HG03097 (cell line): Measurements from ENCODE around the gene LAMA5.
A peak's percentile ranks its signal among the peaks of the same experiment; 100 is the strongest.
"Not testable (repeated sequence)": the region's sequence is repeated elsewhere in the genome, so short reads cannot be mapped to it uniquely, and the experiment has no call there.

Experiments used
- ATAC-seq: cut with Tn5 transposase; IDR thresholded peaks from one replicate; pipeline ENCODE4 v1.9.1; 2021; ENCODE audit not compliant: unreplicated experiment, low FRiP score

Gene LAMA5

GRCh38 chr20:62390317-62391164, 23.4 kb upstream of the LAMA5 start:
- ATAC-seq, result no peak

- no peak for ATAC-seq
These were observed 22.5 kb upstream of the LAMA5 start for GRCh38 chr20:62389601-62390087.

- no peak for ATAC-seq
These were observed 21.9 kb upstream of the LAMA5 start for GRCh38 chr20:62388839-62389600.

DNA sequence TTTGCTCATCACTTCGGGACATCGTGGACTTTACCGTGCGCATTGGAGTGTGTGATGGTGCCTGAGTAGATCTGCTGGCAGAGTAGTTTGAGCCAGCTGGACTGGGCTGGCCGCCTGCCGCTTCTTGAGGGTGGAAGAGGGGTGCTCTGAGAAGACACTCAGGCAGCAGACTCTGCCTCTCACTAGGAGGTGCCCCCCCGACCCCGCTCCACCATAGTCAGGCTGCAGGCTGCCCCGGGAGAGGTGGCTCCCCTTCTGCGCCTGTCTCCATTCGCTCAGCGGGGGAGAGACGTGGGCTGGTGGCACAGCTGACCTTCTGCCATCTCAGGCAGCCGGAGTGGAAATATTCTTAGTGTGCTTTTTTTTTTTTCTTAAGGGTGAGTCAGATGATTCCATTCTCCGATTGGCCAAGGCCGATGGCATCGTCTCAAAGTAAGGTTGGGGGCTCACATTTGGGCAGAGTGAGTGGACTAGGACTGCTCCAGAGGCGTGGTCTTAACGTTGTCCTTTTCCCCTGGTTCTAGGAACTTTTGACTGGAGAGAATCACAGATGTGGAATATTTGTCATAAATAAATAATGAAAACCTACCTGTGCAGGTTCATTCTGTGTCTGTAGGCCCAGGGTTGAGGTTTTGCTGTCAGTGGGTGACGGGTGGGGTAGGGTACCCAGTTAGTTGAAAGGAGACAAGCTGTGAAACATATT, 21.0 kb upstream of the LAMA5 start:
- no peak for ATAC-seq

DNA sequence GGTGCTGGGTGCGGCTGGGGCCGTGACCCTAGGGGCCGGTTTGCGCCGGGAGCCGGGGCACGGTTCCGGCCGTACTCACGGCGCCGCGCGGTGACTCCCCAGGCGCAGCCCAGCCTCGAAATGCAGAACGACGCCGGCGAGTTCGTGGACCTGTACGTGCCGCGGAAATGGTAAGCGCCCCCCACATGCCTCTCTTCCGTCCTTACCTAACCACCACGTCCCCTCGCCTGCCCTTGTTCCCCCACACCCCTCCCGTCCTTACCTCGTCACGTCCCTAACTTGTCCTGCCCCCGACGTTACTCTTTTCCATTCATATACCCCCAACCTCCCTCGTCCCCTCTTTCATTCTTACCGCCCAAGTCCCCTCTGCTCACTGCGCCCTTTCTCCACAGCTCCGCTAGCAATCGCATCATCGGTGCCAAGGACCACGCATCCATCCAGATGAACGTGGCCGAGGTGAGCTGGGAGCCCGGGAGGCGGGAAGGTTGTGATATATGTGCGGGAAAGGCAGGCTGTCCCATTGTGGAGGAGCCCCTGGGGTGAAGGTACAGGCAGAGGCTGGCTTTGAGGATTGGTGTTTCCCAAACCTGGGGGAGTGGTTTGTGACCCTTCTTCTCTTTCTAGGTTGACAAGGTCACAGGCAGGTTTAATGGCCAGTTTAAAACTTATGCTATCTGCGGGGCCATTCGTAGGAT, 20.3 kb upstream of the LAMA5 start:
- no peak for ATAC-seq

DNA sequence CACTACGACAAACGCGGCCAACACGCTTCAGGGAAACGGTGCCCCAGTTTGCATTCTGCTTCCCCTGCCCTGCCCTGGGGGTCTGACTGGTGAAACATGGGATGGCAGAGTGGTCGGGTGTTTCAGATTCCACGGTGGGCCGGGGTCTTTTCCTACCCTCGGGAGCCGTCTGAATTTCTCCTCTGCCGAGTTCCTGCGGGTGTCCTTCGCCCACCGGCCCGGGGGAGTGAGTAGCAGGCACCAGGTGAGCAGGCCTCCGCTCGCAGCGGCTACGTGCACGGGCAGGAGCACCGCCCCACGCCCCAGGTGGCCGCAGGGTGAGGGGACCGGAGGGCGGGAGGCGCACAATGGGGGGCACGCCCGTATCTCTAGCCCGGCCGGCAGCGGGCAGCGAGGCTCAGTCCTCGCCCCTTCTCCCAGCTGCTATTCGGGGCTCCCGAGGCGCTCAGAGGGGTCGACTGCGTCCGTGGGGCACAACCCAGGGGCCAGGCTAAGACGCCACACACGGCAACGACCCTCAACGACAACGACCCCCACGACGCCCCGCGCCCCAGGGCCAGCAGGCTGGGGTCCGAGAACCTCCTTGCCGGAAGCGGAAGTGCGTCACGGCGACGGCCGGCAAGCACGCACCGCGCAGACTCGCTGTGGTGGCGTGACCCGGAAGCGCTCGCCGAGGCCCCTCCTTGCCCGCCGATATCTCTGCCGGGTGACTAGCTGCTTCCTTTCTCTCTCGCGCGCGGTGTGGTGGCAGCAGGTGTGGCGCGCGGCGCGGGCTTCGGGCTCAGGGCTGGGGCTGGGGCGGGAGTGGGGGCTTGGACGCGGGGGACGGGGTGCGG, 19.5 kb upstream of the LAMA5 start, which contains the start of gene RPS21:
RPS21 (plus strand) TSS at position 721 of the 836 bp plus-strand sequence. CDS start 236 bp downstream, outside the sequence.
- peak; percentile 71 for ATAC-seq

- ATAC-seq, result peak; percentile 49
These were observed 15.4 kb upstream of the LAMA5 start for GRCh38 chr20:62382306-62383198.

DNA sequence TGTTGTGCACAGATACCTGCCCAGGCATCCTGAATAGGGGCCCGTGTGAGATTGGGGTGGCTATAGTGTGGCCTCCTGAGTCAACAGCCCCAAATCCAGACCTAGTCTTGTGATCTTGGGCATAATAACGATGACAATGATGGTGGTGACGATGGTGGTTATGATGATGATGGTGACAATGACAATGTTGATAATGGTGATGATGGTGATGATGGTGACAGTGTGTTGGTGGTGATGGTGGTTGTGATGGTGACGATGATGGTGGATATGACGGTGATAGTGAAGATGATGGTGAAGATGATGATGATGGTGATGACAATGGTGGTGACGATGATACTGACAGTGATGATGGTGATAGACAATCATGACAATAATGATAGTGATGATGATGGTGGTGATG, 14.7 kb upstream of the LAMA5 start:
- ATAC-seq, result no peak

DNA sequence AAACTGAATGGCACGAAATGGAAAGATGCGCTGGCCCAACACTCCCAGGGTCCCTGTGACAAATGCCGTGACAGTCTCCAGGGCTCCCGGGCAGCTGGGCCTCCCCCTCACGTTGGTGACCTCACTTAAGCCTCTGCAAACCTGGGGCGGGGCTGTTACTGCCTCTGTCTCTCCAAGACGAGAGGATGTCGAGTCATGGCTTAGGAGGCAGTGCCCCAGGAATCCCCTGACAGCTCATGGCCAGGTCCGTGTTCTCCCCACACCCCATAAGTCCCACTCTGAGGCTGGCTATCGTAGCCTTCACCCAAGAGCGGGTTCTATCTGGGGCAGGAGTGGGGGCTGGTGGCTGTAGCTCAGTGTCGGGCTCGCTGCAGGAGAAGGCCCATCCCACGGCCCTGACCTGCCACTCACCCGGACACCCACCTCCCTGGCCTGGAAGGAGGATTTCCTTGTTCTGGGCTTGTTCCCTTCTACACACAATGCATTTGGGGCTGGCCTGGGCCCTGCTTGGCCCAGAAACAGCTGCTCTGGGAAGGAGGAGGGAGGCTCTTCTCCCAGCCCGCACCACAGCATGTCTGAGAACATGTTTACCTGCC, 14.2 kb upstream of the LAMA5 start:
- ATAC-seq, result no peak

GRCh38 chr20:62378215-62378614, 11.1 kb upstream of the LAMA5 start:
- ATAC-seq, result no peak

- ATAC-seq, result no peak
These were observed 10.6 kb upstream of the LAMA5 start for GRCh38 chr20:62377615-62378178.

DNA sequence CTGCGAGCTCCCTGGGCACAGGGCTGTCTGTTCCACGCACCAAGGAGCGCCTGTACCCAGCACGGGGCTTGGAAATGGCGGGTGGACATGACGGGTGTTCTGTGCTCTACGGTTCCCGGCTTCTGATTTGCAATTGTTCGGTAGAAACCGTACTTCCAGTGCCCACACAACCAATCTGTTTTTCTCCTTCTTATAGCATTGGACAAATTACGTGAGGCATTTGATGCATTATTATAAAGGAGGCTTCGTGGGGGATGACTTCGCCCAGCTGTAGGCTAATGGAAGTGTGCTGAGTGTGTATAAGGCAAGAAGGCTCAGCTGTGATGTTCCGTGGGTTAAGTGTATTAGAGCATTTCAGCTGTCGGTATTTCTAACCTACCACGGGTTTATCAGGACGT, 10.0 kb upstream of the LAMA5 start:
- no peak for ATAC-seq

GRCh38 chr20:62376112-62377063, 9.3 kb upstream of the LAMA5 start:
- ATAC-seq, result no peak

DNA sequence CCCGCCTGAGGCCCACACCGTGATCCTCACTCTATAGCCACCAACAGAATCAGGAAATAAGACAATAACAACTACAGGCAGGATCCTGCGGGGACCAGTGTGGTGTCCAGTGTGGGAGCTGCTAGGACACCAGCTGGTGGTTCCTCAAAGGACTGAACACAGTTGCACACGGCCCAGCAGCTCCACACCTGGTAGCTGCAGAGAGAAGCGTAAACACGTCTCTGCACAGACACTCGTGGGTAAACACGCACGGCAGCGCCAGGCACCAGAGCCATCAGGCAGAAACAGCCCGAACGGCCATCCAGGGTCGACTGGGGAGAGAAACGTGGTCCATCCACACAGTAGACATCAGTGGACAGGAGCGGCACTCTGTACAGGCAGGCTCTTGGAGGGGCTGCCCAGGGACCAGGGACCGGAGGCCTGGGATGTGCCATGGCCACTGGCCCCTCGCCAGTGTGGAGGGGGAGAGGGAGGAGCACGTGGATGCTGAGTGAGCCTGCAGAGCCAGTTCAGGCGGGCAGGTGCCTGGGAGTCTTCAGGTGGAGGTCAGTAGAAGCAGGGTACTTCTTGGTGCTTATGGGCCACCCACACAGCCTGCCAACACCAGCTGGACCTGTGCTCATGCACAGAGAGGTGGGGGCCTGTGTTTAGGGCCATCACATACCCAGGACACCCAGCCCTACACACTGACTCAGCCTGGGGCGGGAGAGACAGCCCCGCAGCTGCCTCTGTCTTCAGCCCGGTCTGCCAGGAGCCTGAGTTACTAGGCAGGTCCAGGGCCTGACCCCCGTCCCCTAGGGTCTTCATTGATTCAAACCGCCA, 7.4 kb upstream of the LAMA5 start:
- no peak for ATAC-seq

DNA sequence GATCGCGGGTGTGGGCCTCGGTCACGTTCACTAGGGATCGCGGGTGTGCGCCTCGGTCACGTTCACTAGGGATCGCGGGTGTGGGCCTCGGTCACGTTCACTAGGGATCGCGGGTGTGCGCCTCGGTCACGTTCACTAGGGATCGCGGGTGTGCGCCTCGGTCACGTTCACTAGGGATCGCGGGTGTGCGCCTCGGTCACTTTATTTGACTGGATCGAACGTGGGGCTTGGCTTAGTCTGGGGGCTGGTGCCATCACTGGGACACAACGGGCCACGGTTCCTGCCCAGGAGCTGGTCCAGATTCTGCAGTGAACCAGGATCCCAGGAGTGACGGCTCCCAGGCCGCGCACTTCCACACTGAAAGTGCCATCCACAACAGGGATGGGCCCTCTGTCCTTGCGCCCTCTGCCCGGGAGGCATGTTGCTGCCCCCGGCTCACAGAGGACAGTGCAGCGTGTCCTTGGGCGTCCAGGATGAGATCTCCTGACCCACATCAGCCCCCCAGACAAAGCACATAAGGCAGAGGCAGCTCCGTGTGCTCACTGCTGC, 6.6 kb upstream of the LAMA5 start:
- not testable (repeated sequence) for ATAC-seq
